ENCODE results near the gene MYBBP1A.

MYBBP1A gene

GRCh38 chr17:4569591-4569990 lies 14.4 kb upstream of the MYBBP1A start:
- DNase-seq = no peak

- peak; percentile 13 for DNase-seq
These were observed 11.6 kb upstream of the MYBBP1A start for GRCh38 chr17:4566785-4567184.

- DNase-seq = peak; percentile 14
These were observed 10.3 kb upstream of the MYBBP1A start for GRCh38 chr17:4565209-4566141.

GRCh38 chr17:4562015-4562969 lies 7.1 kb upstream of the MYBBP1A start:
- no peak for DNase-seq

GRCh38 chr17:4560837-4561256 lies 5.7 kb upstream of the MYBBP1A start:
- no peak for DNase-seq

- DNase-seq = no peak
These were observed 5.2 kb upstream of the MYBBP1A start, which contains the start of gene GGT6 for GRCh38 chr17:4560421-4560820. Gene GGT6, minus strand, starts transcription at chr17:4560577. Its CDS starts 56 bp downstream, at chr17:4560521.

GRCh38 chr17:4559966-4560365 lies 4.8 kb upstream of the MYBBP1A start:
- DNase-seq = no peak

- DNase-seq = no peak
These were observed 4.1 kb upstream of the MYBBP1A start for GRCh38 chr17:4559139-4559791.

- DNase-seq = no peak
These were observed 3.3 kb upstream of the MYBBP1A start for GRCh38 chr17:4558347-4558971.

GRCh38 chr17:4557626-4558346 lies 2.6 kb upstream of the MYBBP1A start:
- DNase-seq = no peak

- no peak for DNase-seq
These were observed 1.8 kb upstream of the MYBBP1A start for GRCh38 chr17:4556996-4557395.

- DNase-seq = no peak
These were observed 932 bp upstream of the MYBBP1A start for GRCh38 chr17:4555873-4556759.

- no peak for DNase-seq
These were observed 665 bp downstream of the MYBBP1A start for GRCh38 chr17:4554441-4554996.

GRCh38 chr17:4553669-4554068 lies 1.5 kb downstream of the MYBBP1A start:
- DNase-seq = no peak

- DNase-seq = no peak
These were observed 3.2 kb downstream of the MYBBP1A start for GRCh38 chr17:4551796-4552525.

GRCh38 chr17:4551141-4551540 lies 4.0 kb downstream of the MYBBP1A start:
- DNase-seq = no peak

GRCh38 chr17:4550534-4551039 lies 4.6 kb downstream of the MYBBP1A start:
- no peak for DNase-seq

- DNase-seq = no peak
These were observed 5.2 kb downstream of the MYBBP1A start for GRCh38 chr17:4549781-4550533.
